ENCODE measurements around the gene CDH4. TPM values are rescaled to one million over a fixed set of nuclear protein-coding genes. Genes with fewer than 3 reads are reported as not detected.

The CDH4 gene
- total RNA-seq, 2 experiments from 2014 or later = not detected

GRCh38 chr20:61695741-61696140, 443.7 kb downstream of the CDH4 start:
- H3K4me2 ChIP-seq (ENCODE audit: low read length) = no peak overlapping the region
- no peak overlapping the region for H3K4me3 ChIP-seq (ENCODE audit: low read depth, low read length, poor library complexity, severe bottlenecking)
- POLR2A ChIA-PET = no interaction called here
- TF ChIP-seq CTCF (conservative IDR thresholded peaks at IDR 0.05; ENCODE audit: low read length) = no peak
- no peak for TF ChIP-seq EZH2phosphoT487 (IDR thresholded peaks at IDR 0.05; ENCODE audit: borderline replicate concordance, low read depth, low read length)
- BruUV-seq (replicated peaks) = no TSS peak
- no peaks in the 10 kb centered on the region for H3K9me3 ChIP-seq (ENCODE audit: low read length)
- CTCF ChIA-PET (ENCODE audit: unreplicated experiment) = no interaction called here
- H3K27ac ChIP-seq (ENCODE audit: low read depth, low read length, poor library complexity, severe bottlenecking) = no peak overlapping the region
- no peaks in the 10 kb centered on the region for H3K4me1 ChIP-seq (ENCODE audit: insufficient read depth, low read length, poor library complexity, severe bottlenecking)
- H3K79me2 ChIP-seq (ENCODE audit: insufficient read depth, low read depth, low read length) = no peaks in the 10 kb centered on the region
- DNase-seq (ENCODE audit: low spot score) = no peak
- no peak overlapping the region for H2AFZ ChIP-seq (ENCODE audit: low read length)
- no peaks in the 10 kb centered on the region for H3K9me2 ChIP-seq (ENCODE audit: insufficient read depth, low read length)
- intact Hi-C loops (cut with micrococcal nuclease; ENCODE audit: unreplicated experiment) = no loop called here
- H4K20me1 ChIP-seq (ENCODE audit: insufficient read depth, low read length) = no peaks in the 10 kb centered on the region
- no peaks in the 10 kb centered on the region for H3K36me3 ChIP-seq (ENCODE audit: insufficient read depth, low read length)

DNA sequence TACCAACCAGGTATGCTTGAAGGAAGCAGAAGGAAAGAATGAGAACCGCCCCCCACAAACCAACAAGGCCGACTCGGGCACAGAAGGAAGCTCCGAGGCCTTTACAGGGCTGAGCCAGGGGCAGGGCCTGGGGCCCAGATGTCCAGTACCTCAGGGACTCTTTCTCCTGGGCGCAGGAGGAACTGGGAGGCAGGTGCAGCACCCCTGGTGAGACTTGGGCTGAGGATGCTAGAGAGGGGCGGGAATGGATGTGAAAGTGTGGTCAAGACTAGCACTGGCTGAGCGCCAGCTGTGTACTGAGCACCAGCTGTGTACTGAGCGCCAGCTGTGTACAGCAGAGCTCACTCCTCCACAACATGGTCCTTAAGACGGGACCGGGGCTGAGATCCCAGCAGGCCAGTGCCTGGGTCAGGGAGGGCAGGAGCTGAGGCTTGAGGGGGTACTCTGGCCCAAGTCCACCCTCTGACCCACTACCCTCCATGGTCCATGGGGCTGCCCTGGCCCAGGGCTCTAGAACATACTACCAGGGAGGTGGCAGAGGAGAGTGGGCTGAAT, 444.2 kb downstream of the CDH4 start:
- CTCF ChIA-PET (ENCODE audit: unreplicated experiment) = no interaction called here
- BruUV-seq (replicated peaks) = no TSS peak

More for the DNA sequence above, 444.2 kb downstream of the CDH4 start:
- Histone ChIP-seq H3K9me2 (ENCODE audit: insufficient read depth, low read length) (no peaks in the 10 kb centered on the region), H3K27ac (ENCODE audit: low read depth, low read length, poor library complexity, severe bottlenecking) (no peak overlapping the region), H3K4me1 (ENCODE audit: insufficient read depth, low read length, poor library complexity, severe bottlenecking) (no peaks in the 10 kb centered on the region), H3K4me2 (ENCODE audit: low read length) (no peak overlapping the region), H3K79me2 (ENCODE audit: insufficient read depth, low read depth, low read length) (no peaks in the 10 kb centered on the region), H3K9me3 (ENCODE audit: low read length) (no peaks in the 10 kb centered on the region), H3K4me3 (ENCODE audit: low read depth, low read length, poor library complexity, severe bottlenecking) (no peak overlapping the region), H2AFZ (ENCODE audit: low read length) (no peak overlapping the region), H3K36me3 (ENCODE audit: insufficient read depth, low read length) (no peaks in the 10 kb centered on the region), H4K20me1 (ENCODE audit: insufficient read depth, low read length) (no peaks in the 10 kb centered on the region)
- POLR2A ChIA-PET = no interaction called here
- TF ChIP-seq EZH2phosphoT487 (IDR thresholded peaks at IDR 0.05; ENCODE audit: borderline replicate concordance, low read depth, low read length) = no peak
- TF ChIP-seq CTCF (conservative IDR thresholded peaks at IDR 0.05; ENCODE audit: low read length) = no peak
- intact Hi-C loops (cut with micrococcal nuclease; ENCODE audit: unreplicated experiment) = no loop called here
- DNase-seq (ENCODE audit: low spot score) = no peak

Measured in OCI-LY7 (cell line).